HG02642 (cell line): Measurements from ENCODE around the gene SLITRK2.

ENCODE experiments used
- ATAC-seq: cut with Tn5 transposase; IDR thresholded peaks from one replicate; pipeline ENCODE4 v1.9.1; 2021; ENCODE audit warnings: mild to moderate bottlenecking; ENCODE audit not compliant: unreplicated experiment, poor library complexity

The SLITRK2 gene, protein sequence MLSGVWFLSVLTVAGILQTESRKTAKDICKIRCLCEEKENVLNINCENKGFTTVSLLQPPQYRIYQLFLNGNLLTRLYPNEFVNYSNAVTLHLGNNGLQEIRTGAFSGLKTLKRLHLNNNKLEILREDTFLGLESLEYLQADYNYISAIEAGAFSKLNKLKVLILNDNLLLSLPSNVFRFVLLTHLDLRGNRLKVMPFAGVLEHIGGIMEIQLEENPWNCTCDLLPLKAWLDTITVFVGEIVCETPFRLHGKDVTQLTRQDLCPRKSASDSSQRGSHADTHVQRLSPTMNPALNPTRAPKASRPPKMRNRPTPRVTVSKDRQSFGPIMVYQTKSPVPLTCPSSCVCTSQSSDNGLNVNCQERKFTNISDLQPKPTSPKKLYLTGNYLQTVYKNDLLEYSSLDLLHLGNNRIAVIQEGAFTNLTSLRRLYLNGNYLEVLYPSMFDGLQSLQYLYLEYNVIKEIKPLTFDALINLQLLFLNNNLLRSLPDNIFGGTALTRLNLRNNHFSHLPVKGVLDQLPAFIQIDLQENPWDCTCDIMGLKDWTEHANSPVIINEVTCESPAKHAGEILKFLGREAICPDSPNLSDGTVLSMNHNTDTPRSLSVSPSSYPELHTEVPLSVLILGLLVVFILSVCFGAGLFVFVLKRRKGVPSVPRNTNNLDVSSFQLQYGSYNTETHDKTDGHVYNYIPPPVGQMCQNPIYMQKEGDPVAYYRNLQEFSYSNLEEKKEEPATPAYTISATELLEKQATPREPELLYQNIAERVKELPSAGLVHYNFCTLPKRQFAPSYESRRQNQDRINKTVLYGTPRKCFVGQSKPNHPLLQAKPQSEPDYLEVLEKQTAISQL

DNA sequence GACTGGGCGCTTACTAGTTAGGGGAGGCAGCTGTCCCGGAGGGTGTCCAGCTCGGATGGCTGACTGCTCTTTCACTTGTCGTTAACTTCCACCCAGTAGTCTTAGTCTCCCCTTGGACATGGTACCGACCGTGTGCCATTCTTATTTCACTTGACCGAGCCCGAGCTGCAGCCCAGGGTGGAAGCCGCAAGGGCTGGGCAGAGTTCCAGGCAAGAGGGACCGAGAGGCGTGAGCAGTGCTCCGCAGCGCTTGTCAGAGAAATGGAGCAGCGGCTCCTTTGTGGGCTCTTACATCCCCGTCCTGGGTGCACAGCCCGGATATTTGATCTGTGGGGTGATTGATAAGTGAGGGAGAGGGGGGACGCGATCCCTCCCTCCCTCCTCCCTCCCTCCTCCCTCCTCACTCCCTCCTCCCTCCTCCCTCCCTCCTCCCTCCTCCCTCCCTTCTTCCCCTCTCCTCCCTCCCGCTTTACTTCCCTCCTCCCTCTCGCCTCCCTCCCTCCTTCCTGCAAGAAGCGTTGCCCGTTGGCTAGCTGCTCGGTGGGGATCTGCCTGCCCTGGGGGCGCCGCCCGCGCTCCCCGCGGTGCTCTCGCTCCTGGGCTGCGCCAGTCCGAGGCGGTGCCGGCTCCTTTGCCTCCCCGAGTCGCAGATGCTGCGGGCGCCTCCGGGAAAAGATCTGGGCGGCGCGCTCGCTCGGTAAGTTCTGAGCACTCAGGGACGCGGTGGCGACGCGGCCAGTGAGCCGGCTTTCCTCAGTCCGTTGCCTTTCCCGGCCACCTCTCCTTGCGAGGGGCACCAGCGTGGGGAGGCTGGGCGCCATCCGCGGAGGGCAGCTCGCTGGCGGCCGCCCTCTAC, at the start of gene SLITRK2:
Gene SLITRK2 (plus strand): TSS at position 499 of the 855 bp plus-strand sequence. CDS start 4,597 bp downstream, outside the sequence.
- ATAC-seq: no peak

DNA sequence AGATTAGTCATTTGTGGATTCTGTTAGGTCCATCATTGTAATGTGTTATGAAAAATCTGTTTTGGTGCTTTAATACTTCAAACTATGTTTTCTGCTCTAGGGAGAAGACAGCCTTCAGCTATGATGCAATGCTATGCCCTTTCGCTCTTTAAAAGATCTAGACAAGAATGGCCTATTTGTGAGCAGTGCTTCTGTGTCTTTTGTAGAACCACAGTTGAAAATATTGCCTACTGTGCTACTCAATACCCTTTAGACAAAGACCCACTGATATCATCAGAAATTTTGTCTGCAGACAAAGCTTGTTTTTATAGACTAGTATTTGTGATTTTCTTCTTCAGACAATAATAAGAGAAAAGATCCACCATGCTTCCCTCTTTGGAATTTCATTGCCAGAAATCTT, 44.6 kb upstream of the SLITRK2 start:
- ATAC-seq: no peak

DNA sequence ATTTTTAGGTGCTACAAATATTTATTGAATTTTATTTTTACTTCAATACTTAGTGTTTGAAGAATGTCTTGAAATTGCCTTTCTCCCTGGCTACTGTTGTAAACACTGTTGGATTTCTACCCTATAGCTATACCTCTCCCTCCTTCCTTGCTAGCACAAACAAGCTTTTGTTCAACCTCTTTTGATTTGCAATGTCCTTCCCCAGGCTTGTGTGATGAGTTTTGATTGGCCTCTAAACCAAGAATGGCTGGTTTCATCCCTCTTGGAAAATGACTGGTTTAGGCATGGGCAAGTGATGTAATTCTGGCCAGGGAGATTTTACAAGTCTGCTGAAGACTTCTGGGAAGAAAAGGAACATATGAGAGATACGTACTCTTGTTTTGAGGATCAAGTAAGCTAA, 25.3 kb upstream of the SLITRK2 start:
- ATAC-seq: no peak

DNA sequence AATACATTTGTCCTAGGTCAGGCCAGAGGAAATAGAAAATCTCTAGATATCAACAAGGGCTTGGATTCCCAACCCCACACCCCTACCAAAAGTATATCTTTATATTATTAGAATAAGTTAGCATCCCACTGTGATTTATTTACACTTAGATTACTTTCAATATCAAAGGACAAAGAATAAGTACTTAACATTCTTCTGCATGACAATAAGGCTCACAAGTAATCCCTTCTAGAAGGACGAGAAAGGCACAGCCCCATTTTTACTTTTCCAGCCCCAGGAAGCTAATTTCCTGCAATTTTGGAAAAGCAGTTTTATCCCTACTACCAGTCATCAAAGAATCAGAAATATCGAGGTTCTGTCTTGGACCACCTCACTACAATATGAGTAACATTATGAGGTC, 14.1 kb upstream of the SLITRK2 start:
- no peak for ATAC-seq

DNA sequence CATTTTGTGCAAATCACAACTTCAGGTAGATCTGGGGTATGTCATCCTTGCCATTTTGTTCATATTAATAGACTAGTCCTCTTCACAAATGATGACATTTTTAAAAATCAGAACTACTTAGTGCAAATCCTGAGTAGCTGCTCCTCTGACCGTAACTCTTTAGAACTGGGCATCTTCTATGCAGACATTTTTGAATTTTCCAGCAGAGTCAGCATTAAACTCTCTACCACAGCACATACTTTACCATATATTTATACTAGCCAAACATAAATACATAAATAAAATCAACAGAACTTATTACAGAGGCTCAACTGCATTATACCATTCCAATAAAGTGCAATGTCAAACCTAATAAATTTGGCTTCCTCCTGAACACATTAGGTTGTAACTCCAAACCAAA, 4.5 kb upstream of the SLITRK2 start:
- ATAC-seq: no peak

DNA sequence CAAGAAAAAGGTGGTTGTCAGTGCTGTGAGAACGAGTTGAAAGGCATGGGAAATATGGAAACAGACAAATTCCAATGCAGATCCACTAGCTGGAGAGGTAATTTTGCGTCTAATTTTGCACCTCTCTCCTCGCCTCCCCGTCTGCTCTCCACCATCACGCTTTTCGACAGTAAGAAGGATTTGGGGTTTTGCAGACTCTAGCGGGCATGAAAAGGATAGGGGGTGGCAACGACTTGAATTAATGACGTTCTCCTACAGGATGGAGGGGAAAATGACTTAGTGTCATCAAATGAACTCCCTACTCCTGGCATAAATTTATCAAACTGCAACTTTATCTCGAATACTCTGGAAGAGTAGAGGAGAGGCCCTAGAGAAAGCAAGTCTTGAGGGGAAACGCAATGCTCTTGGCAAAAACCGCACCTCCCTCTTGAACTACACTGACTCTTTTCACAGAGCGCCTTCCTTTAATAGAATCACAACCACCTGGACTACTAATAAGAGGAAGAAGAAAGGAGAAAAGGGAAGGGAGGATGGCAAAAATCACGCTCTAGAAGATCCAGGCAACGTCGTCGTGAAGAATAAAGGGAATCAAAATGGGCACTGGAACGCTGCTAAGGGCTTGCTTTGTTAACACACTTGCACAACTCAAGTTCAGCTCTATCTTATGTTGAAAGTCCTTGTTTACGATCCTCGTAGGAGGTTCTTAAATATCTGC, 871 bp upstream of the SLITRK2 start:
- ATAC-seq: no peak

DNA sequence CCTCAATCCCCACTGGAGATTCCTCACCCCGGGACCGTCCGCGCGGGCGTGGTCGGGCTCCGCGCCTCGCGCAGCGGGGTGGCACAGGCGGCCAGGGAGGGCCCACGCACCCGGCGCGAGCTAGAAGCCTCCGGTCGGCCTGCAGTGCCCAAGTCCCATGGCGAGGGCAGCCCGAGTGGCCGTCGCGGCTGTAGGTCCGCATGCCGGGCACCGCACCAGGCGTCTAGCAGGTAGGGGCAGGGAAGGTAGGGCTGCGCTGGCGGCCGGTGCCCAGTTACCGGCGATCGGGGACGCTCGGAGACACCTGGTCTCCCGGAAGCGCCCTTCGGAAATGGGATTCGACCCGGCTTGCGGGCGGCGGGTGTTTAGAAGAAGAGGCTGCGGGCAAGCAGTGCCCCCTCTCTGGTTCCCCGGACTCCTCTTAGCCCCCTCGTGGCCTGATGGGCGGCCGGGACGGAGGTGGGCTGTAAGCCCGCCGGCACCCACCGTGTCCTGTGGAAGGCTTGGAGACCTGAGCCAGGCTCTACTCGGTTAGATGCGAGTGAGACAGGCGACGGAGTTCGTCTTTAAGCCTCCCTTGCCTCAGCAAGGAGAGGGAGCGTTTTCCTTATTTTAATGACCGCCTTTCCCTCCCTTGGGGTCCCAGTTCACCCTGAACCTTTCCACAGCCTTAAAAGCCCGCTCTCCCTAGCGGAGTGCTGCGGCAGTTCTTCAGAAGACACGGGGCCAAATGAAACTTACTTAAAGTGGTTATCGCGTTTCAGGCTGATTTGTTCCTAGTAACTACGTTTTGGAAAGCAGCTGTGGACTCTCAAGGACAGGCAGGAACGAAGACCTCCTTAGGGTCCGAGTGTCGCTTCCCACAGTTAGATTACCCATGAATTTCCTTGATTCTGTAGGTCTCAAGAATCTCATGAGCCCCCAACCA, 821 bp downstream of the SLITRK2 start:
- no peak for ATAC-seq

DNA sequence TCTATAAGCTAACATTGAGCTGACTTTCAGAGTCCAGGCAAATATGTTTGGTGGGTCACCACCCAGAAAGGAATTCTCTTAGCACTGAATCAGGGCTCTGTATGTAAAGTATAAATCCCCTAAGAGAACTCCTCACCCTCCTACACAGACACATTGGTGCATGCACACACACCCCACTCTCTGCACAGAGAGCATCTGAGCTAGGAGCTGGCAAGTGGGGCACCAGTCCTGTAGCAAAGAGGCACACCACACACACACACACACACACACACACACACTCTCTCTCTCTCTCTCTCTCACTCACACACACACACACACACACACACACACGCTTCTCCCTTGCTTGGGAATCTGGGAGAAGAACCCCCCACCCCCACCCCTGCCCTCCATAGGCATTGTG, 3.2 kb downstream of the SLITRK2 start:
- no peak for ATAC-seq

DNA sequence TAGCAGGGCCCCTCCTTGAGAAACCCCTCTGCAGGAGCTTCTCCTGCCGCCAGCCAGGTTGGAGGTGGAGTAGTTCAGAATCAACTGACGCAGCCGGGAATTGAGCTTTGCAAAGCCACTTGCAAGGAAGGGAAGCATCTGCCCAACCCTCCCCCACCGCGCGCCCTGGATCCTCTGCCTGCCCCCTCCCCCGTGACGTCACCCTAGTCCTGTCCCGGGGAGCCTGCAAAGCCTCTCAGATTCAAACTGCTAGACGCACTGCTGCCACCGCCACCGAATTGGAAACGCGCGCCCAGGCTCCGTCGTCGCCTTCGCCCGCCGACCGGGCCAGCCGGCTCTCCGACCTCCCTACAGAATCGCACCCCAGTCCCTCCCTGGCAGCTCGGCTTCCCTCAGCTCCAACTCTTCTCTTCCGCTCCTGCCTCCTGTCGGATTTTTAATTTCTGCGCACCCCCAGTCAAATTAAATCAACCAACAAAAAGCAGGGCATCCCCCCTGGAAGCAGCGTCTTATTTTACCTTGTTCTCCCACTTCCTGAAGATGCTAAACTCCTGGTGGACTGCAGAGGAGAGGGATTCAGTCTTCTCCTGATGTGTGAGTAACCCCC, 3.8 kb downstream of the SLITRK2 start:
- no peak for ATAC-seq

DNA sequence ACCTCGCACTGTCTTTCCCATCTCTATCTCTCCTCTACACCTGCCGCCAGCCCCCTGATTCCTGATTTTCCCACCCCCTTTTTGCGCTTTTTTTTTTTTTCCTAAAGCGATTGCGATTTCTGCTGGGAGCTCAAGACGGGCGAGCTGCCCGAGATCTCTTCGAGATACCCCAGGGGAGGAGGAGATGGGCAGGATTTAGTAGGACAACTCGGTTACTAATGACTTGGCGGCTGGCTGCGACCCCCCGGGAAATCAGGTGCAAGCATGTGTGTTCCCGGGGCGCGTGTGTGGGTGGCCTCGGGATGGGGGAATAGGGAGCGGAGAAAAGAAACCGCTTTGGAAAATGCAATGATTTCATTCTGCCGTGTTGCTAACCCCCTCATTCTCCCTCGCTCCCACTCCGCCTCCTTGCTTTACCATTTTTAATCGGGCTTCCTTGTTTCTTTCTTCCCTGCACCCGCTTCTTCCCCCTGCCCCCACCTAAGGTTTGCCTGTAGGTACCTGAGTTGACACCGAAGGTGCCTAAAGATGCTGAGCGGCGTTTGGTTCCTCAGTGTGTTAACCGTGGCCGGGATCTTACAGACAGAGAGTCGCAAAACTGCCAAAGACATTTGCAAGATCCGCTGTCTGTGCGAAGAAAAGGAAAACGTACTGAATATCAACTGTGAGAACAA, 4.4 kb downstream of the SLITRK2 start:
- no peak for ATAC-seq

DNA sequence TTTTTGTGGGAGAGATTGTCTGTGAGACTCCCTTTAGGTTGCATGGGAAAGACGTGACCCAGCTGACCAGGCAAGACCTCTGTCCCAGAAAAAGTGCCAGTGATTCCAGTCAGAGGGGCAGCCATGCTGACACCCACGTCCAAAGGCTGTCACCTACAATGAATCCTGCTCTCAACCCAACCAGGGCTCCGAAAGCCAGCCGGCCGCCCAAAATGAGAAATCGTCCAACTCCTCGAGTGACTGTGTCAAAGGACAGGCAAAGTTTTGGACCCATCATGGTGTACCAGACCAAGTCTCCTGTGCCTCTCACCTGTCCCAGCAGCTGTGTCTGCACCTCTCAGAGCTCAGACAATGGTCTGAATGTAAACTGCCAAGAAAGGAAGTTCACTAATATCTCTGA, 5.5 kb downstream of the SLITRK2 start:
- no peak for ATAC-seq

DNA sequence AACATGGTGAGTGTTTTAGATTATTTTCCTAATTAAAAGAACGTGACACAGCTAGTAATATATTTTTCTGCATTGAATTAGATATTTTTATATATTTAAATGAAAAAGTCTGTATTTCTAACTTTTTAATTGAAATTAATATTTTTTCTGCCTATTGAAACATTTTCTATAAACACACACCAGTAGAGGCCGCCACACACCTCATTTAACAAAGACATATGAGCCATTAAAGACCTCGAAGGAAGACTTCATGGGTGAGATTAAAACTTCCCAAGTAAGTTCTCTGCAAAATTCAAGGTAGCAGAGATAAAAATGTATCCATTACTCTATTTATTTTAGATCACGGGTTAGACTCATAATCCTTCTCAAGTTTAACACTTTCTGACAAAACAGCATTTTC, 8.3 kb downstream of the SLITRK2 start:
- no peak for ATAC-seq

DNA sequence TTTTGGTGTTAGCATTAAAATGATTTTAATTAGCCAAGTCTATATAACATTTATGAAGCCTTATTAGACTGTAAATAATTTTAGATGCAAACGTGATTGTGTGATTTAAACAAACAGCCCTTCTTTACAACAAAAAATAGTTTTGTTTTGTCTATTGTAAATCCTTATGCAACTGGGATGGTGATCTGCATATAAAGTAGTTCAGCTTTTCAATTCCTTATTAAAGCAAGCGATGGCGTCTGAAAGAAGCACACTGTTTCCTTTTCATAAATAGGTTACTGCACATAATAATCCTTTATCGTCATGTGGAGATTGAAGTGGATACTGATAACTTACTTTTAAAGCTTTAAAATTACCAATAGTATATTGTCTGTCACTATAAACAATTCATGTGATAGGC, 8.8 kb downstream of the SLITRK2 start:
- no peak for ATAC-seq

DNA sequence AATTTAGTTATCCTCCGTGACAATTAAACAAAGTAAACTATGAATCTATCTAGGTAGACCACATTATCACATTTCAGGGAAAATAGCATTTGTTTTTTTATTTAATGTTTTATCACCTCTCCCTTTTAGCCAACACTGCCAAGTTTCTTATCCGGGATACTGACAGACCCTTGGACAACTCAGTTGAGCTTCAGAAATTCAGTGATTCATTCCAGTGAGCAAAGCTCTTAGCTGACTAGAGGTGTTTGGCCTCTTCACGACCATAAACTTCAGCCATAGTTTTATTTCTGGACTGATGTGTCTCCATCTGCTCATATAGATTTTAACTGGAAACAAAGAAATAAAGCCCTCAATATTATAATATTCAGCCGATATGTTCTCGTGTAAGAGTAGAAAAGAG, 15.2 kb downstream of the SLITRK2 start:
- no peak for ATAC-seq

DNA sequence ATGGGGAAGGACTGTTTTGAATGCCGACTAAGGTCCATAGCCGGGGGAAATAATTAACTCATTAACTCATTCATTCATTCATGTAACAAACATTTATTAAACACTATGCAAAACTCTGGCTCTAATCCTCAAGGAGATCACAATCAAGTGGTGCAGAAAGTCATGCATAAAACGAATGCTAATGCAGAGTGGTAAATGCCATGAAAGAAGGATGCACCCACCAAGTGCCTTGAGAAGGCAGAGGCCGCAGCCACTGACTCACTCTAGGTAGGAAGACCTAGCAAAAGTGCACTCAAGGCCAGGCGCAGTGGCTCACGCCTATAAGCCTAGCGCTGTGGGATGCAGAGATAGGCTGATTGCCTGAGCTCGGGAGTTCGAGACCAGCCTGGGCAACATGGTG, 22.9 kb downstream of the SLITRK2 start:
- no peak for ATAC-seq

DNA sequence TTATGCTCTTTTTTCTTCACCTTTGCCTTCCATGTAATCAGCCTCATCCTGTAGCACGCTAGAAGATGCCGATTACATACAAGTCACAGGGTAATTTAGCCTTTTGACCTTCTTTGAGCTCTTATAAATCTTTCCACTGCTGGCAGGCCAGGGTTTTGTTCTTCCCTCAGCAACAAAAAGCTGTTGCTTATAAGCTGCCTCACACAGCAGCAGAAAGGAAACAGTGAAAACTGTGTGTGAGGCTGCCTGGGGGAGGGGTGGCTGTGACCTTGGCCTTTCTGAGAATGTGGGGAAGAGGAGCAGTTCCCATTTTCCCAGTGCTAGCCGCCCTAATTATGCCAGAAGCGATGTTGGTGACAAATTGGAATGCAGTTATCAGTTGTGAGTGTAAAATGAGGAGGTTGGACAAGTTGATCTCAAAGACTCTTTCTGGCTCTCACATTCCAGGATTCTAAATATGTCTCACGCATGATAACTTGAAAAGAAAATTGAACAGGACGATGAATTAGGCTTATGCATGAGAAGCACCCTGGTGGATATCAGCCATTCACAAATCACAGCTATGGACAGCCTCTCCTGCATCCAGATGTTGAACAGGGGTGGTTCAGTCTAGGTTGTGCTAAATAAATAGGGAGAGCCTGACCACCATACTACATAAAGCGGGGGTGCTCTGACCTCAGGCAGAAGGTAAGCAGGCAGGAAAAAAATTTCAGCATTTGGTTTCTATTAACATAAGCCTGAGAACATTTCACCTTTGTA, 25.7 kb downstream of the SLITRK2 start:
- ATAC-seq: no peak

DNA sequence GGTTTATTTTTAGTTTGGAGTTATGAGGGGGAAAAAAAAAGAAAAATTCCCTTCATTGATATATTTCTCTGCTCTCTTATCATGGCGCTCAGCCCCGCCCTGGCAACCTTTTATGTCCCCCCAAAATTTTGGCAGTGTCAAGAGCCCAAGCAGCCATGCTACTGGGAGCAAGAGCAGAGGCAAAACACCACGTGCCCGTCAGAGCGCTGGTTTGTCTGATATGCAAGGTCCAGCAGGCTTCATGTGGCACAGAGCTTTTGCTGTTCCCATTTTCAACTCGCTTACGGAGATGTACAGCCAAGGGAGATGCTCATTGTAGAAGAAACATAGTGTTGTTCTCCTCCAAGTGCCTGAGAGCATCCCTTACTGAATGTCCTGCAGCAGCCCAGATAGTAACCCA, 27.3 kb downstream of the SLITRK2 start:
- no peak for ATAC-seq
